ENCODE measurements around the gene DAB1.

The DAB1 gene

DNA sequence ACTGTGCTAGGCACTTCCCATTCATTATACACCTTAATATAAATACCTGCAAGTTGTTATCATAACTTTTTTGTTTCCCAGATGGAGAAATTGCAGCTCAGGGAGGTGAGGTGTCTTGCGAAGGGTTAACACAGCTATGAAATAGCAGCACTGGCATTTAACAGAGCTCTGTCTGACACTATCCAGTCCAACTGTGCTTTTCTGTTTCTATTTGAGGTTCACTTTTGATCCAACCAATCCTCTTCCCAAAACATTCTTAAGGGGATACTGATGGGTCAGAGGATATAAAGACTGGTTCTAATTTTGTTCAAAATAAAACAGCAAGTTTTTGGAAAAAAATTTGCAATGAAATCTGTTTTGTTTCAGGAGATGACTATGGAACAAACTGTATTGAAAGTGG is 411.5 kb downstream of the DAB1 start:
- DNase-seq, result no peak

DNA sequence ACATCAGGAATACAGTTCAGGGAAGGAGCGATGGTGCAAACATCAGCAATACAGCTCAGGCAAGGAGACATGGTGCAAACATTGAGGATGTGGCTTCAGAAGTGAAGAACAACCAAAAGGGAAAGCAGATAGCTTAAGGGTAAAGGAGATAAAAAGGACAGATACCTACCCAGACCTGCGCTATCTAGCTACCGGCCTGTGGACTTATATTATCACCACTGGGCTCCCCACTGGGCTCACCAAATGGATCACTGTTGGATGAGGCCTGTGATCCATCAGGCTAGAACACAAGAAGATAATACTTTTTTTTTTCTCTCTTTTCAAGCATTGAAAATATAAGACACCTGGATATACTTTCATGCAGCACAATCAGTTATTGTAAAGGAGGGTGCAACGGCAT is 413.3 kb downstream of the DAB1 start:
- no peak for DNase-seq

DNA sequence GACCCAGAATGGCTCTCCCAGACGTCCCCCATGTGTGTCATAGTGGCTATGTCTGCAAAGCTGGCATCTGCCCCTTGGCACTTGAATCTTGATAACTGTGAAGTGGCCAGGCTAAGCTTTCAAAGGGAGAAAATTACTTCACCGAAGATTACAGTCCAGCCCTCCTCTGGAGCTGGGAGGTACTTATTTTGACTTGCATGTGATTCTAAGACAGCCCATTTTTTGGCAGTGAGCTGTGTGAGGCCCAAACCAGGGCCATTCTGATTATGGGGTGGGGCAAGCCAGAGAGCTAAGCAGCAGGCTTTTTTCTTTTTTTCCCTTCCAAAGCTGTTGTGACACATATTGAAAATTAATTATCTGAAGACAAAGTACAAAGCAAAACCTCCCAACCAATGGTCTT is 415.9 kb downstream of the DAB1 start:
- no peak for DNase-seq

DNA sequence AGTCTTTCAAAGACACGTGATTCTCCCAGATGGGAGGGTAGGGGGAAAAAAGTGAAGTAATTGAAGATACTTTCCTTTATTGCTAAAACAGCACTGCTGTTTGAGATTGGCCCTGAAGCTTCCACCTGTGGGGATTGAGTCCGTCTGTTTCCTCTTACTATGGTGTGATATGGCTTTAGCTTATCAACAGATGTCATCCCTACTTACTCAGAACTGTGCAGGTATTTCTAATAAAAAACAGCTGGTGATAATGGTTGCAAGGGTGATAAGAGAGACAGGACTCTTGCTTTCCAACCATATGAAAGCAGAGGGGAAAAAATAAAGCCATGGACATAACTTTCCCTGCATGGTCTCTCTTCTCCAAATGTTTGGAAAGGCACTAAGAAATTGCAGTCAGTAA is 416.4 kb downstream of the DAB1 start:
- no peak for DNase-seq

DNA sequence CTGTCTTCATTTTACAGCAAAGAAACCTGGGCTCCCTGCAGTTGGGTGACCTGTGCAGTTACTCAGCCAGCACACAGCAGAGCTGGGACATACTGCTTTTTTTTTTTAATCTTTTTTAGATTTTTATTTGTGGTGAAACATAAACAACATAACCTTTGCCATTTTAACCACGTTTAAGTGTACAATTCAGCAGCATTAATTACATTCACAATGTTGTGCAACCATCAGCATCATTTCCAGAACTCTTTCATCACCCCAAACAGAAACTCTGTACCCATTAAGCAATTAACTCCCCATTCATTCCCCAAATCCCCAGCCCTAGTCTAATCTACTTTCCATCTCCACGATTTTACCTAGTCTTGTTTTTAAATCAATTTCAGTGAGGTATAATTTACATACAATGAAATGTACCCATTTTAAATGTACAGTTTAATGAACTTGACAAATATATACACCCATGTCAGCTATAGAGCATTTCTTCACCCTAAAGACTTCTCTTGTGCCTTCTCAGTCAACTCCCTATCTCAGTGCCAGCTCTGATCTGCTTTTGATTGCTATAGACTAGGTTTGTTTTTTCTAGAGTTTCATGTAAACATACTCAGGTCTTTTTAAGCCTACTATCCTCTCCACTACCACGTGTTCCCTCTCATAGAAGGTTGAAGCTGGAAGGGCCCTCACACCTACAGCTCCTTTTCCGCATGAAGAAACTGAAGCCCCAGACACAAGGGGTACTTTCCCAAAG is 420.3 kb downstream of the DAB1 start:
- no peak for DNase-seq

DNA sequence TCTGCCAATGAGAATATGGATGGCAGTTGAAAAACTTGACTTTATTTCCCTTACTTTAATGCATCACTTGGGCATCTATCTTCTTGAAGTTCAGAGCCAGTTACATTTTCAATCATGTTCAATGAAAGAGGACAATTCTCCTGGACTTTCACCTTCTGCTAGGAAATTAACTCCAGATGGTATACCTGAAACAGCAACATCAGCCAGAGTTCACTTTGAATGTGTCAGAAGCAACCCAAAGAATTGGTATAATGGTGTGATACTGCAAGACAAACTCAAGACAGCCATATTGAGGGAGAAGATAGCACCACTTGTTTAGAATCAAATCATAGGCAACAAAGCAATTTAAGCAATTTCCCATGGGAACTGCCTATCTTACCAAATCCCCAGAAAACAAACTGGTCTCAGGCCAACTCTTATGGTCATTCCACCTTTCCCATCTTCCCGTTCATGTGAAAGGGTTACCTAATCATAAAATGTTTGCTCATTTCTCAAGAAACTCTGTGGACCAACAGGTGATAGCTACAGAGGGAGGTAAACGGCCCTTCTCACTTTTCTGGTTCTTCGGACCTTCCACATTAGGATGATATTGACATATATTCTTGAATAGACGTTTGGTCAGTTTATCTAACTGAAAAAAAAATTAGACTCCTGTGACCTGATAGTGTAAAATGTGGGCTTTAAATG is 428.3 kb downstream of the DAB1 start:
- DNase-seq, result no peak

DNA sequence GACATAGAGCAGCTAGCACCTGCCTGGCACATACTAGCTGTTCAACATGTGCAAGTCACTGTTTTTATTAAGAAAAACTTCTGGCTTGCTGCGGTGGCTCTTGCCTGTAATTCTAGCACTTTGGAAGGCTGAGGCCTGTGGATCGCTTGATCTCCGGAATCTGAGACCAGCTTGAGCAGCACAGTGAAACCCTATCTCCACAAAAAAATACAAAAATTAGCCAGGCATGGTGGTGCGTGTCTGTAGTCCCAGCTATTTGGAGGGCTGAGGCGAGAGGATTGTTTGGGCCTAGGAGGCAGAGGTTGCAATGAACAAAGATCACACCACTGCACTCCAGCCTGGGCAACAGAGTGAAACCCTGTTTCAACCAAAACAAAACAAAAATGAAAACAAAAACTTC is 430.4 kb downstream of the DAB1 start:
- DNase-seq, result no peak

DNA sequence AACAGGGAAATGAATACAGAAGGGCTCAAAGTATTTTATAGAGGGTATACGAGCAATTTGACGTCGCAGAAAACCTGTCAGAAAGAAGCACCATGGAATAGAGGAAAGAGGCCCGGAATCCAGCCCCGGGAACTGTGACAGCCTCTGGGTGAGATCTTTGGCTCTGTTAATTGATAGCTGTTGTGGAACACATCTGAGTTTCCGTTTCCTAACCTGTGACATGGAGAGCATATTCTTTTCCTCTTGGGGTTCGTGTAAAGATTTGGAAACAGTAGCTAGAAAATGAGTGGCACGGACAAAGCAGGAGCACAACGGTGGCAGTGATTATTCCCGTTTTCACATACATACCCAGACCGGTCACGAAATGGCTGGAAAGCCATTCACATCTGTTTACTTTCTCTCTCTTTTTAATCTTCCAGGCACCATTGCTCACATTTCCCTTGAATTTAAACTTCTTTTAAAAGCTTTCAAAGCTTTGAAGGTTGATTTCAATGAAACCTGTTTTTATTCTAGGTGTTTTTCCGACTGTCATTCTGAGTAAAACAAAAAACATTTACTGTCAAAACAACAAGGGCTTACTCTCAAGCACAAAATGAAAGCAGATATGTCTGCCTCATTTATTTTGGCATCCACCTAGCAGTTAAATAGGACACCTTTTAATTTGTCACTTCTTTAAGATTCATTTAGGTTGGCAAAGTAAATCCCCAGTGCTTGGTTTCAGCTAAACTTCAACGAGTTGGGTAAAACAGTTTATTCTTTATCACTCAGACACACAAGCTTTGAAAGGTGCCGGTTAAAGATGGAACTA is 431.3 kb downstream of the DAB1 start:
- DNase-seq, result no peak

DNA sequence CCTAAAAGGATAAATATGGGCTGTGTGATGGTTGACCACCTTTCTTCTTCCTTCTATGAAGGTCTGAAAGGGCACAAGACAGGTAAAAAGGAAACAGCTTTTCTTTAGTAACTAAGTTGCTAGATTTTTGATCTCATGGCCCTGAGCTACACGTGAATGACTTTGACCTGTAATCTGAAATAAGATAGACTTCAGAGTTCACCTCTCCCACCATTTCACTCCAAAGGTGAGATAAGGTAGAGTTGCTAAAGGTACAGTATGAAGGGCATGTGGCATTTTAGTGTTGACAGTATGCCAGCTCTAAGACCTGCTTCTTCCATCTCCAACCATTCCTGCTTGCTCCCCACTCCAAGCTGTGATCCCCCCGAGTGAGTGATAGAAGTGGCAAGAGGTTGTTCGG is 432.3 kb downstream of the DAB1 start:
- DNase-seq, result no peak

DNA sequence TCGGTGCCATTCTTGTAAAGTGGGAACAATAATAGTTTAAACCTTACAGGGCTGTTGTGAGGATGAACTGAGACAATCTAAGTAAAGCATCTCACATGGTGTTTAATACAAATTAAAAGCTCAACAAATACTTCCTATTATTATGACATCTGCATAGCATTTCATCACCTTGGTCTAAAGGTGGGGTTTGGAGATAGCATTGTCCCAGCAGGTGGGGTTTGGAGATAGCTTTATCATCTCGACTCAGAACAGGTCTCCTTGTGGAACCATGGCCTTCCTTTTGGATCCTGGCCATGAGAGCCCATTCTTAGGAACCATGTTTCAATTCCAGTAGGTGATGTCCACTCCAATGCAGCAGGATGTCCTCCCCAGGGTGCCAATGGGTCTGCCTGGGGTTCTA is 437.5 kb downstream of the DAB1 start:
- no peak for DNase-seq

DNA sequence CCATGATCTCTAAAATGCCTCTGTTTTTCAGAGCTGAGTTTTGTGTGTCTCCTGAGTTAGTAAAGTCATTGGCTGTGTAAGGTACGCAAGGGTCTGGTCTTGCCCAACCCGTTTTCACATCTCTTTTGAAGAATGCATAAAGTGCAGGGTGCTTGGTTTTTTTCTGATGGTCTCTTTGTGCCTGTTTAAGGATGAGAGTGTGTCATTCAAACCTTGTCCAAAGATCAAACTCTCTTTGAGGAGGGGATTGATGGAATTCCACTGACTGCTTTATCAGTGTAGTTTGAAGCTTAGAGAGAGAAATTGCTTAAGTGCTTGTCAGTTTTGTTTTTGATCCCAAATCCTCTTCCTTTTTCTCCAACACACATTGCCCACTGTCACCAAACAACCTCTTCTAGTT is 438.0 kb downstream of the DAB1 start:
- no peak for DNase-seq

DNA sequence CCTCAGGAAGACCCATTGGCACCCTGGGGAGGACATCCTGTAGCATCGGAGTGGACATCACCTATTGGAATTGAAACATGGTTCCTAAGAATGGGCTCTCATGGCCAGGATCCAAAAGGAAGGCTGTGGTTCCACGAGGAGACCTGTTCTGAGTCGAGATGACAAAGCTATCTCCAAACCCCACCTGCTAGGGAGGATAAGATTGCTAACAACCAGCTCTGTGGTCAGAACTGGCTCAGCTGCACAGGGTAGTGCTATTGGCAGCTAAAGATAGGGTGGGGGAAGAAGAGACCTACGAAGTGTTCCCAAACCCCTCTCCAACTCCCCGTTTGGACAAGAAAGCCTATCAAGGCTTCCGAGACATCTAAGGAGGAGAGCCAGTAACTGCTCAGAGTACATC is 440.4 kb downstream of the DAB1 start:
- DNase-seq, result no peak

DNA sequence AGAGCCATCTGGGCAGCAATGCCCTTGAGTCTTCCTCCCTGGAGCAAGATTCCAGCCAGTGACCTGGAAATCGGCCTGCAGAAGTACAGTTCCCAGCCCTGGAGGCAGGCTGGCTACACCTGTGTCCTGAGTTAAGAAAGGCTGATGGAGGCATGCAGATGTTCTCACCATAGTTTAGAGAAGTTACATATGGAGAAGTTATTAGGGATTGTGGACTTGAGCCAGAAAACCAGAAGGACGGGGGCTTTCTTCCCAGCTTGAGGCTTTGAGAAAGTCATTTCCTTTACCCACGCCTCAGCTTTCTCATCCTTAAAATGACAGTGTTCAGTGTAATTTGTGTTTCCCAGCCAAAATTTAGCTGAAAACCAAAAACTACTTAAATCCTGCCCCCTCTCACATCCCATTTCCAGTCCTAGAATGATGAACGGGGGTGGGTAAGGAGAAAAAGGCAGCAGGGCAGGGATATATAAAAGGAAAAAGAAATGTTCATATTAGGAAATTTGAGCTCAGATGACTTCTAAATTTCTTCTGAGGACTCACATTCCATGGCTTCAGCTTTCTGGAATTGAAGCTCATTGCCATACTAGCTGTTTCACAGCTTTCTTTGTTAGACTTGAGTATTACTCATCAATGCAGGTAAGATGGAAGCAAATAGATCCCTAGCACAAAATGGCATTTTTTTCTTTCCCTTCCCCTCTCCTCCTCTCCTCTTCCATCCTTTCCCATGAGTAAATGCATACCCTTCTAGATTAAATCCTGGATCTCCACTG is 443.7 kb downstream of the DAB1 start:
- no peak for DNase-seq

DNA sequence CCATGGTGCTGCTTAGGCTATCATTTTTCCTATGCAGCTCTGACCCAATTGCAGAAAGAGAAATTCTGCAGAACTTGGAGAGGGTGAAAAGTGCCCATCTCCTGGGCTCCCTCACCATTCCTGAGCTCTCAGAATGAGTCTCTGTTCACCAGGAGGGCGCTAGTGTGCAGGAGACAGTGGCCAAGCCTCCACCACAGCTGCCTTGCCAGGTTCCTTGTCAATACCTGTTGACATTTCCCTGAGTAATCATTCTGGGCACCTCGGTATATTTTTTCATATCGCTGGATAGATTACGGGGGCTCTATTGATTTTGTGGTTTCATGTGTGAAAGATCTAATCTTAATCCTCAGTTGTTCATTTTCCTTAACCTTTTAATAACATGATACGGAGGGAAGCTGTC is 445.0 kb downstream of the DAB1 start:
- DNase-seq, result no peak

DNA sequence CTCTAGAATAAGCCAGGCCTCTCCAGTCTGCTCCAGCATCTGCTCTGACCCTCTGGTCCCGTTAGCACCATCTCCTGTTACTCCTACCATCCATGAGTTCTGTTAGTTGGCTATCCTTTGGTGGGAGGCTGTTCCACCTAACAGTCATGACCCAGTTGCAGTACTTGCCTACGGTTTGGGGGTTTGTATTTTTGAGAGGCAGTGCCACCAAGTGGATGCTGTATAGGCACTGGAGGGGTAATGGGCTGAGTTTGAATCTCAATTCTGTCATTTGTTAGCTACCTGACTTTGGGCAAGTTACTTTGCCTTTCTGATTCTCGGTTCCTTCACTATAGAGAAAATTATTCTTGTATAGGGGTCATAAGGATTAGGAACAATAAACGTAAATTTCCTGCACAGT is 445.9 kb downstream of the DAB1 start:
- DNase-seq, result no peak

DNA sequence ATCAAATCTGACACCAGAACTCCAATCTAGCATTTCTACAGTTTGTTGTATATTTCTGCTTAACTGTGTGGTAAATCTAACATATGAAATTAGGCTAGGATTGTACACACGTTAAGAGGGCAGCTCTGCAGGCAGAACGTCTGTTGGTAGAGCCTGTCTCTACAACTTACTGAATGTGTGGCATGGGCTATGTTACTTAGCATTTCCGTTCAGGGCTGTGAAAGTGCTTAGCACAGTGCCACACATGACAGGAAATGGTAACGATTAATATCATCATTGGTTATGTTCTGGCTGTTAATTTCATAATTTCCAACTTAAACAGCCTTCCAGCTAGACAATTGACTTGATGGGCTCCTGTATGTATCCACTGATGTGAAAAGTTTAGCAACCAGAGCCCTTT is 448.4 kb downstream of the DAB1 start:
- no peak for DNase-seq

DNA sequence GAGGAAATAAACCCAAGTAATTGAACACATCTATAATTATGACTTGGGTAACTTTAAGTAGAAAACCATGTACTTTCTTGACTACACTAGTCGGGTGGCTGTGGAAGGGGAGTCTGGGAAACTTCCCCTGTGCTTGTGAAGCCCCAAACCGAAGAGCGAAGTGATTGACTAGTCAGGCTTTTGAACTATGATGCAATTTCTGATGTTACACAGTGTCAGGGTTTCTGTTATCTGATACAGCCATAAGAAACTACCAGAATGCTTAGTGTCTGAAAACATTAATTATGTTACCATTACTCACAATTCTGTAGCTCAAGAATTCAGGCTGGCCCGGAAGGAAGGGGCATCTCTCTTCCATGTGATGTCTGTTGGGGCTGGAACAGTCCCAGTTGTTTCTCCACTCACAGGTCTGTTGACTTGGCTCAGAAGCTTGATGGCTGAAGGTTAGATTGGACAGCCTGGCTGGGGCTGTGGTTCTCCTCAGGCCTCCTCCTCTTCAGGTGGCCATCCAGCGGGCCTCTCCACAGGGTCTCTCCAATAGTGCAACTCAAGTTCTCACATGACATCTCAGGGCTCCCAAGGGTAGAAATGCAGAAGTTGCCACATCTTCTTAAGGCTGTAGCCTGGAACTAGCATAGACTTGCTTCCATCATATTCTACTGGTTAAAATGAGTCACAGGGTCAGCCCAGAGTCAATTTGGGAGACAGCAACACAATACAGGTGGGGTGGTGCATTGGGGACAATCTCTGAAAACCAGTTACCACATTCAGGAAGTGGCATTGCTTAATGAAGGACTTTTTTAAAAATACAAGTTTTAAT is 449.7 kb downstream of the DAB1 start:
- no peak for DNase-seq

DNA sequence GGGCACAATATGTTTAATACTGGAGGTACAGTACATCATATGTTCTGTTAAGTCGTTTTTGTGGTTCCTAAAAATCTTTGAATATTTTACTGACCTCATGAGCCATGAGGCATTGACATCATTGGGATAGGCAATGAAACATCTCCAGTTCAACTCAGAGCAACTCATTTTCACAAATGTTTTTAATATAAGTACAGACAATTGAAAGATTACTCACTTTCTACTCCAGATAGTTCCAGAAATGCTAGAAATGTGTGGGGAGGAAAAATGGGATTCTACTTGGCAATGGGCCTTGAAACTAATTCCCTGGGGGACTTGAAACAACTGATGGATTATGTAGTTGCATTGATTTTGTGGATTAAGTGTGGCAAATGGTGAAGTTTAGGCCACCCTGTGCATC is 450.9 kb downstream of the DAB1 start:
- no peak for DNase-seq

DNA sequence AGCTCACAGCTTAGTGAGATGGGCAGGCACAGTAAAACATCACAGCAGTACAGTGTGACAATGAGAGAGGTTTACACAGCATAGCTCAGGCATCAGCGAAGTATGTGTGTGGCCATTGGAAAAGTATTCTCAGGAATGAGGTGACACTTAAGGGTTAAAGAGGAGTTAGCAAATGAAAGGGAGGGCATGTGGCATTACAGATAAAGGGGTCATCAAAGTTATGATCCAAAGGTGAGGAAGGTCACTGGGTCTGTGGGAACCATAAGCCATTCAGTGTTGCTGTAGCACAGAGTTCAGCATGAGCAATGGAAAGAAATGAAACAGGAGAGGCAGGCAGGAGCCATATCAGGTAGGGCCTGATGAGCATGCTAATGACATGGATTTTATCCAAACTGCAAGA is 453.6 kb downstream of the DAB1 start:
- no peak for DNase-seq

DNA sequence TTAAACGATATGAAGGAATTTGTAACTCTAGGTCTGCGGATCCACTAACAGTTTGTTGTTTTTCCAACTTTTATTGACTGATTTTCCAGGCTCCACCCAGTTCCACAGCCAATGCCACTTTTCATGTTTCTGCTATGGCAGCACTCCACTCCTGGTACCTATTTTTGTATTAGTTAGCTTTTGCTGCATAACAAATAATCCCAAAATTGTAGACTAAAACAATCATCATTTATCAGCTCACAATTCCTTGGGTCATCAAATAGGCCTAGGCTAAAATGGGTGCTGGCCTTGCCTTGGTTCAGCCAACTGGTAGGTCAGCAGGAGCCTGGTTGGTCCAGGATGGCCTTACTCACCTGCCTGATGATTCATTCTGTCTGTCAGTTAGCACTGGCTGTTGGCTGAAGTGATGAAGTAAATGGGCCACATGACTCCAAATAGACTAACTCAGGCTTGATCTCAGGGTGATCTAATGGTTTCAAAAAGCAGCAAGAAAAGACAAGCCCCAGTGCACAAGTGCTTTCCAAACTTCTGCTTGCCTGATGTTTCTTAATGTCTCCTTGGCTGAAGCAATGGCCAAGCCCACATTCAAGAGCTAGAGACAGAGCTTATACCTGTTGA is 454.9 kb downstream of the DAB1 start:
- no peak for DNase-seq

DNA sequence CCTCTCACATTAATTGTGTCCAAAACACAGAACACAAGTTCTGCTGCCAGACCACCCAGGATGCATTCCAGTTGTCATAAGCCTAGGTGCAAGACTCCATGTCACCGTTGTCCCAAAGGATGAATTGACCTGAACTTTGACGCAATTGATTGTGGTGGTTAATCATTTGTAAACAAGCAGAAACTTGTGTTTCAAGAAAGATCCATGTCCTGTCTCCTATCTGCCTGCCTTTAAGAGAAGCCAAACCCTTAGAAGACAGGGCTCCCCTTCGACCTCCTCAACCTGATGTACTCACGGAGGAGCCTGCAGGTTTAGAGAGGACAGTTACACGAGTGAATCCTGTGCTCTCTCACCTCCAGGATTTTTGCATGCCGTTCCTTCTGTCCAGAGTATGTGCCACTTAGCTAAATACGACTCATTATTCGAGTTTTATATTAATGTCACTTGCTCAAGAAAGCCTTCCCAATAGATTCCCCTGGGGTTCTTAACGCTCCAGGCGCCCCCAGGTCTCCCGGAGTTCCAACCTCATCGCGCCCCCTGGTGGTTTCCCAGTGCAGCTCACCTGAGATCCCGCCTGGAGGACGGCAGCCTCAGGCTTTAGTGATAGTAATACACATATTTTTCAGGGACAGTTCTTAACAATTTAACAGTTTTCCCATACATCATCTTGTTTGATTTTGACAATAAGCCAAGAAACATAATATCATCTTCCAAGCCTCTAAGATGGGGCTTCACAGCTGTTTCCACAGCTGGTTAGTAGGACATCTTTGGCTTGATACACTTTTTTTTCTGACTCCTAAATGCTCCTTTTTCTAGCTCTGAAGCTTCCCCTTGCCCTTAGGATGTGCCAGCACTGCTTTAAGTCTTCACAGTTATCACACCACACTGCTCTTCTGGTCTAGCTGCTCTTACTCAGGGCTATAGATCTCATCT is 455.7 kb downstream of the DAB1 start:
- DNase-seq, result no peak
